ENCODE results near the gene TEX13B.

Gene TEX13B

GRCh38 chrX:107935664-107936433, 46.3 kb downstream of the TEX13B start:
- DNase-seq = no peak

GRCh38 chrX:107935200-107935599, 47.0 kb downstream of the TEX13B start:
- no peak for DNase-seq

- no peak for DNase-seq
Measured at GRCh38 chrX:107934262-107934661, 47.9 kb downstream of the TEX13B start.

Data from effector CD8-positive, alpha-beta T cell (primary cell).